Left lung (tissue), 10 donors: Measurements from ENCODE around the gene SLC27A2. TPM values are rescaled to one million over a fixed set of nuclear protein-coding genes. Genes with fewer than 3 reads are reported as not detected.

ENCODE experiments used
- ATAC-seq: fragments of 200-7000 bp; cut with Tn5 transposase; one replicate; pipeline ENCODE4 v1.9.1; 2020; ENCODE audit warnings: moderate library complexity
- DNase-seq, 4 donors: peaks; one replicate each; pipeline ENCODE4 v3.0.0-alpha.2; 2013 to 2020
- H3K27ac ChIP-seq, 2 donors: fragments of 200-600 bp; sonication (generic) in 1 of 2; one replicate each; pipeline versions ENCODE4 v1.5.0 to v1.8.0; 2020 to 2021
- H3K27me3 ChIP-seq, 2 donors: fragments of 200-600 bp; sonication (generic) in 1 of 2; one replicate each; pipeline versions ENCODE4 v1.5.0 to v1.8.0; 2020 to 2021
- H3K36me3 ChIP-seq, 2 donors: fragments of 200-600 bp; sonication (generic) in 1 of 2; one replicate each; pipeline versions ENCODE4 v1.5.0 to v1.8.0; 2020 to 2021
- H3K4me1 ChIP-seq, 2 donors: fragments of 200-600 bp; one replicate each; pipeline ENCODE4 v1.8.0; 2021
- H3K4me3 ChIP-seq, 2 donors: fragments of 200-600 bp; sonication (generic) in 1 of 2; one replicate each; pipeline versions ENCODE4 v1.5.0 to v1.8.0; 2020 to 2021; ENCODE audit warnings: mild to moderate bottlenecking in 1 of 2
- H3K9me3 ChIP-seq, 2 donors: fragments of 200-600 bp; sonication (generic) in 1 of 2; one replicate each; pipeline versions ENCODE4 v1.5.0 to v1.8.0; 2020 to 2021
- intact Hi-C, 2 donors: fragments of 100-400 bp; cut with DNase I; formaldehyde crosslinking; loops; one replicate each; pipeline versions ENCODE4 v1.11.2 to v1.14.2; 2022
- polyA plus RNA-seq, 6 donors: library from polyadenylated mRNA; unstranded; fragments of 120-200 nt; gene quantifications; one replicate each; pipeline ENCODE4 v1.2.1, GENCODE V29; 2013; ENCODE audit not compliant: insufficient read length in 6 of 6
- total RNA-seq, 2 donors: library from RNA; stranded (reverse); fragmentation: NEBNext Ultra II Directional; extraction: Animal tissue kit (Norgen Biotek cat#: 25700); gene quantifications; one replicate each; pipeline ENCODE4 v1.2.1, GENCODE V29; 2021
- TF ChIP-seq, protein P1 (sequence below), 2 donors: fragments of 200-600 bp; sonication (generic) in 1 of 2; IDR thresholded peaks; one replicate each; pipeline versions ENCODE4 v1.5.0 to v1.8.0; 2021; ENCODE audit warnings: antibody characterized with exemption in 2 of 2
- donor health status: DM: no; HTN: yes; CAD: no.
- donor health status: DM: no; HTN: no; CAD: no.

The SLC27A2 gene
- total and polyA plus RNA-seq, 8 donors, result 2.0 to 11.3 (median 5.4) TPM

DNA sequence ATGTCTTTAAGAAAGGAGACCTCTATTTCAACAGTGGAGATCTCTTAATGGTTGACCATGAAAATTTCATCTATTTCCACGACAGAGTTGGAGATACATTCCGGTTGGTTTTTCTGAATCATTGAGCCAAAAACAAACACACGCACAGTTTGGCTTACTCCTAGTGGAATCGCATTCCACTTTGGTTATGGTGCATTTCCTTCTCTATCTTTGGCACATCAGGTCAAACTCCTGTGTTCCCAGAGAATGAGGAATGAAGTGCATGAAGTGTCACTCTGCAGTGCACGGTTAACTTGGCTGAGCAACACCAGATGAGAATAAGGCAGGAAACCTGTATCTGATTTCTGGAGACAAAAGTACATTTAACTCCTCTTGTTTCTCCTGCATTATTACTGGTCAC is 45.1 kb downstream of the SLC27A2 start:
- Histone ChIP-seq H3K27me3 (no peaks in the 10 kb centered on the region), H3K4me1 (no peaks in the 10 kb centered on the region), H3K4me3 (no peak overlapping the region), H3K27ac (no peak overlapping the region), H3K9me3 (no peaks in the 10 kb centered on the region), H3K36me3 (no peaks in the 10 kb centered on the region)
- no peak for DNase-seq
- intact Hi-C loops, result no loop called here
- TF ChIP-seq, protein P1, sequence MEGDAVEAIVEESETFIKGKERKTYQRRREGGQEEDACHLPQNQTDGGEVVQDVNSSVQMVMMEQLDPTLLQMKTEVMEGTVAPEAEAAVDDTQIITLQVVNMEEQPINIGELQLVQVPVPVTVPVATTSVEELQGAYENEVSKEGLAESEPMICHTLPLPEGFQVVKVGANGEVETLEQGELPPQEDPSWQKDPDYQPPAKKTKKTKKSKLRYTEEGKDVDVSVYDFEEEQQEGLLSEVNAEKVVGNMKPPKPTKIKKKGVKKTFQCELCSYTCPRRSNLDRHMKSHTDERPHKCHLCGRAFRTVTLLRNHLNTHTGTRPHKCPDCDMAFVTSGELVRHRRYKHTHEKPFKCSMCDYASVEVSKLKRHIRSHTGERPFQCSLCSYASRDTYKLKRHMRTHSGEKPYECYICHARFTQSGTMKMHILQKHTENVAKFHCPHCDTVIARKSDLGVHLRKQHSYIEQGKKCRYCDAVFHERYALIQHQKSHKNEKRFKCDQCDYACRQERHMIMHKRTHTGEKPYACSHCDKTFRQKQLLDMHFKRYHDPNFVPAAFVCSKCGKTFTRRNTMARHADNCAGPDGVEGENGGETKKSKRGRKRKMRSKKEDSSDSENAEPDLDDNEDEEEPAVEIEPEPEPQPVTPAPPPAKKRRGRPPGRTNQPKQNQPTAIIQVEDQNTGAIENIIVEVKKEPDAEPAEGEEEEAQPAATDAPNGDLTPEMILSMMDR (IDR thresholded peaks at IDR 0.05), result no peak
- no peak for ATAC-seq

DNA sequence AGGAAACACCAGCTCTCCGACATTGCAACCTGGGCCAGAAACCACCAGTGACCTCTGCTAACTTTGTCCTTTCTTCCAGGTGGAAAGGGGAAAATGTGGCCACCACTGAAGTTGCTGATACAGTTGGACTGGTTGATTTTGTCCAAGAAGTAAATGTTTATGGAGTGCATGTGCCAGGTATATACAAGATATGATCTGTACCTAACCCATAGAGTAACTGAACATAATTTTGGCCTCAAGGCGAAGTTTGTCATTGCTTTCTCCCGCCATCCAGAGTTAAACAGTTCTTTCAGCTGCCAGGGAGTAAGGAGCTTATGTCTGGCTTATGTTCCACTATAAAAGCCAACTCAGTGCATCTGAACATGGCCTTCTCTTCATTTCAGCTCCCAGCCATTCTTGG is 46.9 kb downstream of the SLC27A2 start:
- H3K36me3 ChIP-seq, result no peaks in the 10 kb centered on the region
- TF ChIP-seq, protein P1 (IDR thresholded peaks at IDR 0.05), result no peak
- H3K4me1 ChIP-seq, result no peaks in the 10 kb centered on the region
- no peaks in the 10 kb centered on the region for H3K27me3 ChIP-seq
- no peak for DNase-seq
- ATAC-seq, result no peak
- H3K9me3 ChIP-seq, result no peaks in the 10 kb centered on the region
- intact Hi-C loops, result no loop called here
- H3K4me3 ChIP-seq, result no peak overlapping the region
- H3K27ac ChIP-seq, result no peak overlapping the region

DNA sequence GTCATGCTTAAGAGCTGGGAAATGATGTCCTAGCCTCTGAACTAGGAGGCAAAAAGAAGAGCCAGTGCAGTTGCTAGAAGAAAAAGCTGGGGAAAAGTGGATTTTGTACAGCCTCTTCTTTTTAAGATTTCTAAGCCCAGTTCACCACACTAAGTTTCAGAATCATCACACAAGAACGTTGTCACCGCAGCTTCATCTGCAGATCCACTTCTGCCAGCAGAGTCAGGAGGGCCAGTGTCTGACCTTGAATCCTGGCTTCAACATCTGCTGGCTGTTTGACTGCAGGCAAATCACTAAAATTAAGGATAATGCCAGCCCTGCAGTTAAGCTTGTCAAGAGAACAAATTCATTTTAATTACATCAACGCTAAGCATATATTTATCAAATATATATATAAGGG is 47.3 kb downstream of the SLC27A2 start:
- Histone ChIP-seq H3K9me3 (no peaks in the 10 kb centered on the region), H3K27ac (no peak overlapping the region), H3K4me3 (no peak overlapping the region), H3K36me3 (no peaks in the 10 kb centered on the region), H3K4me1 (no peaks in the 10 kb centered on the region), H3K27me3 (no peaks in the 10 kb centered on the region)
- TF ChIP-seq, protein P1 (IDR thresholded peaks at IDR 0.05), result no peak
- intact Hi-C loops, result no loop called here
- no peak for DNase-seq
- ATAC-seq, result no peak

DNA sequence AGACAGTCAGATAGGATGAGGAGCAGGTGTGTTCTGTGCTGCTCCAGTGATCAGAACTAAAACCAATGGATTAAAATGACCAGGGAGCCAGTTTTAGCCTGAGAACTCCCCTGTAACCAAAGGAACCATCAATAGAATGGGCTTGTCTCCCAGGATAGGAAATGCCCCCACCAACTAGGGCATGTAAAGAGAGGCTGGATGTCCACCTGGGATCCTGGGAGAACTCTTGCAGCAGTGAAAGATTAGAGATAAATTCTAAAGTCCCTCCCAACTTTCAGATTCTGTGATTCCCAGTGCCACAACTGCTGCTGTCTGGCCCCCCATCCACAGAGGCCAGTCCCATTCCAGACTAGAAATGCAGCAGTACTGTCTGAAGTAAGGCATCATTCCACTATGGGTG is 49.8 kb downstream of the SLC27A2 start:
- Histone ChIP-seq H3K27ac (no peak overlapping the region), H3K4me1 (peaks cover 0 to 3% of the 10 kb centered on the region in 2 donors), H3K36me3 (no peaks in the 10 kb centered on the region), H3K4me3 (no peak overlapping the region), H3K9me3 (no peaks in the 10 kb centered on the region), H3K27me3 (no peaks in the 10 kb centered on the region)
- DNase-seq (no peak), ATAC-seq (no peak)
- intact Hi-C loops, result no loop called here
- TF ChIP-seq, protein P1 (IDR thresholded peaks at IDR 0.05), result no peak

DNA sequence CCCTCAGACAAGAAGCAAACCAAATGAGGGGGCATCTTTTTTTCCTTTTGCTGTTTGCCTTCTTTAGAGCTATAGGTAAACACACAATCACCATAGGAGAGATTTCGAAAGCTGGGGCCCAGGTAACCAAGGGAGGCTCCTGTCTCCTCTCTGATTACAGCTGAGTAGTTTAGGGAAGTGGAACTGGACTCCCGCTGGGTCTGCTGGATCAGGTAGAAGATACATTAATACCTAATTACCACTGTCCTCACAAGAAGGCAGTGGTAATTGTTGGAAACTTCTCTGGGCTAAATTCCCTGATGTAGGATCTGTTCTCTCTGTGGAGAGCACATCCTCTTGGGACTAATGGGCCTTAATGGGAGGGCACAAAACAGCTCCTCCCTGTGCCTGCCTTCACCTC is 50.8 kb downstream of the SLC27A2 start:
- H3K27me3 ChIP-seq, result no peaks in the 10 kb centered on the region
- H3K9me3 ChIP-seq, result no peaks in the 10 kb centered on the region
- no peak overlapping the region for H3K27ac ChIP-seq
- H3K4me3 ChIP-seq, result no peak overlapping the region
- H3K4me1 ChIP-seq, result peaks cover 0 to 3% of the 10 kb centered on the region in 2 donors
- TF ChIP-seq, protein P1 (IDR thresholded peaks at IDR 0.05), result no peak
- no peaks in the 10 kb centered on the region for H3K36me3 ChIP-seq
- intact Hi-C loops, result no loop called here
- no peak for DNase-seq
- no peak for ATAC-seq
